ENCODE data around the gene PIK3R1. TPM values are rescaled to one million over a fixed set of nuclear protein-coding genes. Genes with fewer than 3 reads are reported as not detected.

Gene PIK3R1
- total RNA-seq, 1 donor from 2014 or later = 52.2 TPM

- Mint-ChIP-seq H3K4me1 (no peaks in the 10 kb centered on the region), H3K9me3 (no peaks in the 10 kb centered on the region), H3K4me3 (no peak overlapping the region), H3K36me3 (ENCODE audit: low read depth) (peaks cover 84% of the 10 kb centered on the region), H3K27ac (no peak overlapping the region), H3K27me3 (no peaks in the 10 kb centered on the region)
- ATAC-seq (ENCODE audit: low read depth) (no peak), DNase-seq (no peak)
- POLR2A ChIA-PET = no interaction called here
- TF ChIP-seq, protein P1, sequence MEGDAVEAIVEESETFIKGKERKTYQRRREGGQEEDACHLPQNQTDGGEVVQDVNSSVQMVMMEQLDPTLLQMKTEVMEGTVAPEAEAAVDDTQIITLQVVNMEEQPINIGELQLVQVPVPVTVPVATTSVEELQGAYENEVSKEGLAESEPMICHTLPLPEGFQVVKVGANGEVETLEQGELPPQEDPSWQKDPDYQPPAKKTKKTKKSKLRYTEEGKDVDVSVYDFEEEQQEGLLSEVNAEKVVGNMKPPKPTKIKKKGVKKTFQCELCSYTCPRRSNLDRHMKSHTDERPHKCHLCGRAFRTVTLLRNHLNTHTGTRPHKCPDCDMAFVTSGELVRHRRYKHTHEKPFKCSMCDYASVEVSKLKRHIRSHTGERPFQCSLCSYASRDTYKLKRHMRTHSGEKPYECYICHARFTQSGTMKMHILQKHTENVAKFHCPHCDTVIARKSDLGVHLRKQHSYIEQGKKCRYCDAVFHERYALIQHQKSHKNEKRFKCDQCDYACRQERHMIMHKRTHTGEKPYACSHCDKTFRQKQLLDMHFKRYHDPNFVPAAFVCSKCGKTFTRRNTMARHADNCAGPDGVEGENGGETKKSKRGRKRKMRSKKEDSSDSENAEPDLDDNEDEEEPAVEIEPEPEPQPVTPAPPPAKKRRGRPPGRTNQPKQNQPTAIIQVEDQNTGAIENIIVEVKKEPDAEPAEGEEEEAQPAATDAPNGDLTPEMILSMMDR (IDR thresholded peaks at IDR 0.05) = no peak
- intact Hi-C loops (cut with micrococcal nuclease) = no loop called here
- CTCF ChIA-PET = interaction anchor here (2.7 kb wide), 1 partner anchor 10 kb away, joined by 11 read pairs; no protein-coding TSS in a partner anchor
Measured at GRCh38 chr5:68296895-68297294, 81.3 kb downstream of the PIK3R1 start.

DNA sequence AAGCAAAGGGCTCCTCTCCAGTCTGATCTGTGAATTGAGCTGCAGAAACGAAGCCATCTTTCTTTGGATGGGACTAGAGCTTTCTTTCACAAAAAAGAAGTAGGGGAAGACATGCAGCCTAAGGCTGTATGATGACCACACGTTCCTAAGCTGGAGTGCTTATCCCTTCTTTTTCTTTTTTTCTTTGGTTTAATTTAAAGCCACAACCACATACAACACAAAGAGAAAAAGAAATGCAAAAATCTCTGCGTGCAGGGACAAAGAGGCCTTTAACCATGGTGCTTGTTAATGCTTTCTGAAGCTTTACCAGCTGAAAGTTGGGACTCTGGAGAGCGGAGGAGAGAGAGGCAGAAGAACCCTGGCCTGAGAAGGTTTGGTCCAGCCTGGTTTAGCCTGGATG lies 82.1 kb downstream of the PIK3R1 start:
- no peaks in the 10 kb centered on the region for H3K27me3 Mint-ChIP-seq
- H3K36me3 Mint-ChIP-seq (ENCODE audit: low read depth) = peaks cover 80% of the 10 kb centered on the region

GRCh38 chr5:68298479-68298878 lies 82.9 kb downstream of the PIK3R1 start:
- CTCF ChIA-PET = interaction anchor here (2.7 kb wide), 1 partner anchor 12 kb away, joined by 11 read pairs; no protein-coding TSS in a partner anchor
- Mint-ChIP-seq H3K27ac (no peak overlapping the region), H3K4me3 (no peak overlapping the region), H3K9me3 (no peaks in the 10 kb centered on the region), H3K27me3 (no peaks in the 10 kb centered on the region), H3K4me1 (no peaks in the 10 kb centered on the region), H3K36me3 (ENCODE audit: low read depth) (peaks cover 75% of the 10 kb centered on the region)
- DNase-seq (no peak), ATAC-seq (ENCODE audit: low read depth) (no peak)
- intact Hi-C loops (cut with micrococcal nuclease) = no loop called here
- POLR2A ChIA-PET = interaction anchor here (0.7 kb wide), 1 partner anchor 553 kb away, joined by 3 read pairs; no protein-coding TSS in a partner anchor
- TF ChIP-seq, protein P1 (IDR thresholded peaks at IDR 0.05) = no peak

More for the DNA sequence above, 82.1 kb downstream of the PIK3R1 start:
- Mint-ChIP-seq H3K4me3 (no peak overlapping the region), H3K9me3 (no peaks in the 10 kb centered on the region), H3K4me1 (no peaks in the 10 kb centered on the region), H3K27ac (no peak overlapping the region)
- intact Hi-C loops (cut with micrococcal nuclease) = no loop called here
- ATAC-seq (ENCODE audit: low read depth) (no peak), DNase-seq (no peak)
- ChIA-PET POLR2A (interaction anchor here (0.7 kb wide), 1 partner anchor 552 kb away, joined by 3 read pairs; no protein-coding TSS in a partner anchor), CTCF (interaction anchor here (2.7 kb wide), 1 partner anchor 11 kb away, joined by 11 read pairs; no protein-coding TSS in a partner anchor)
- TF ChIP-seq, protein P1 (IDR thresholded peaks at IDR 0.05) = no peak

DNA sequence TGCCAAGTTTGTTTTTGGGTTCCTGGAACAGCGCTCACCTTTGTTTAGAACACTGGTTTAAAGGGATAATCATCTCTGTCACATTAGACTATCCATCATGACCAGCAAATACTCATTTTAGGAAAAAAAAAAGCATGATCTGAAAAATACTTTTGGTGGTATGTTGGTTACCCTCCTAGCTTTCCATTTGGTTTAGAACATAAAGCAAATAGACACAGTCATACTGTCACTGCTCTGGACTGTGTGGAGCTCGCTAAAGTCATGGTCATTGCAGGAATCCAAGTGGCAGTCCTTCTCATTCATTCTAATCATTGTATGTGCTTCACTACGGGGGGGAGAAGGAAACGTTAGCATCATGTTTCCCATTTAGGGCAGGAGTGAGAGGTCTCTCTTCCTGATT lies 83.5 kb downstream of the PIK3R1 start:
- Mint-ChIP-seq H3K27me3 (no peaks in the 10 kb centered on the region), H3K36me3 (ENCODE audit: low read depth) (peaks cover 69% of the 10 kb centered on the region), H3K4me1 (no peaks in the 10 kb centered on the region), H3K4me3 (no peak overlapping the region), H3K9me3 (no peaks in the 10 kb centered on the region), H3K27ac (no peak overlapping the region)
- intact Hi-C loops (cut with micrococcal nuclease) = no loop called here
- no peak for ATAC-seq (ENCODE audit: low read depth)
- no peak for DNase-seq
- CTCF ChIA-PET = interaction anchor here (2.7 kb wide), 1 partner anchor 12 kb away, joined by 11 read pairs; no protein-coding TSS in a partner anchor
- TF ChIP-seq, protein P1 (IDR thresholded peaks at IDR 0.05) = no peak
- POLR2A ChIA-PET = no interaction called here

GRCh38 chr5:68299575-68299974 lies 84.0 kb downstream of the PIK3R1 start:
- DNase-seq (no peak), ATAC-seq (ENCODE audit: low read depth) (no peak)
- Mint-ChIP-seq H3K4me3 (no peak overlapping the region), H3K27me3 (no peaks in the 10 kb centered on the region), H3K27ac (no peak overlapping the region), H3K9me3 (no peaks in the 10 kb centered on the region), H3K4me1 (no peaks in the 10 kb centered on the region), H3K36me3 (ENCODE audit: low read depth) (peaks cover 64% of the 10 kb centered on the region)
- ChIA-PET POLR2A (no interaction called here), CTCF (interaction anchor here (2.7 kb wide), 1 partner anchor 13 kb away, joined by 11 read pairs; no protein-coding TSS in a partner anchor)
- TF ChIP-seq, protein P1 (IDR thresholded peaks at IDR 0.05) = no peak
- intact Hi-C loops (cut with micrococcal nuclease) = no loop called here

Data from activated B cell treated with CpG ODN at 0.5 μM for 24 hours (primary cell).